ENCODE data around the gene CD68.

The CD68 gene

DNA sequence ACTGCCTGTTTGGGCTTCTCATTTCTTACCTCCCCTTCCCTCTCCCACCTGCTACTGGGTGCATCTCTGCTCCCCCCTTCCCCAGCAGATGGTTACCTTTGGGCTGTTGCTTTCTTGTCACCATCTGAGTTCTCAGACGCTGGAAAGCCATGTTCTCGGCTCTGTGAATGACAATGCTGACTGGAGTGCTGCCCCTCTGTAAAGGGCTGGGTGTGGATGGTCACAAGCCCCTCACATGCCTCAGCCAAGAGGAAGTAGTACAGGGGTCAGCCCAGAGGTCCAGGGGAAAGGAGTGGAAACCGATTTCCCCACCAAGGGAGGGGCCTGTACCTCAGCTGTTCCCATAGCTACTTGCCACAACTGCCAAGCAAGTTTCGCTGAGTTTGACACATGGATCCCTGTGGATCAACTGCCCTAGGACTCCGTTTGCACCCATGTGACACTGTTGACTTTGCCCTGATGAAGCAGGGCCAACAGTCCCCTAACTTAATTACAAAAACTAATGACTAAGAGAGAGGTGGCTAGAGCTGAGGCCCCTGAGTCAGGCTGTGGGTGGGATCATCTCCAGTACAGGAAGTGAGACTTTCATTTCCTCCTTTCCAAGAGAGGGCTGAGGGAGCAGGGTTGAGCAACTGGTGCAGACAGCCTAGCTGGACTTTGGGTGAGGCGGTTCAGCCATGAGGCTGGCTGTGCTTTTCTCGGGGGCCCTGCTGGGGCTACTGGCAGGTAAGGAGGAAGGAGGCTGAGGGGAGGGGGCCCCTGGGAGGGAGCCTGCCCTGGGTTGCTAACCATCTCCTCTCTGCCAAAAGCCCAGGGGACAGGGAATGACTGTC is at the start of gene CD68:
Gene CD68, plus strand, starts transcription at position 638 of the 833 bp plus-strand sequence. Its CDS starts 40 bp downstream, at position 678.
- DNase-seq, result peak; percentile 68 to 80
- peak; percentile 75 for TF ChIP-seq POLR2A (IDR thresholded peaks at IDR 0.05; ENCODE audit: low read length)
- no peak for TF ChIP-seq GATA1 (IDR thresholded peaks at IDR 0.05; ENCODE audit: low read depth, low read length)

- no peak for DNase-seq
- TF ChIP-seq GATA1 (IDR thresholded peaks at IDR 0.05; ENCODE audit: low read depth, low read length) (no peak), POLR2A (IDR thresholded peaks at IDR 0.05; ENCODE audit: low read length) (no peak)
Measured at GRCh38 chr17:7530023-7530900, 49.2 kb upstream of the CD68 start.

DNA sequence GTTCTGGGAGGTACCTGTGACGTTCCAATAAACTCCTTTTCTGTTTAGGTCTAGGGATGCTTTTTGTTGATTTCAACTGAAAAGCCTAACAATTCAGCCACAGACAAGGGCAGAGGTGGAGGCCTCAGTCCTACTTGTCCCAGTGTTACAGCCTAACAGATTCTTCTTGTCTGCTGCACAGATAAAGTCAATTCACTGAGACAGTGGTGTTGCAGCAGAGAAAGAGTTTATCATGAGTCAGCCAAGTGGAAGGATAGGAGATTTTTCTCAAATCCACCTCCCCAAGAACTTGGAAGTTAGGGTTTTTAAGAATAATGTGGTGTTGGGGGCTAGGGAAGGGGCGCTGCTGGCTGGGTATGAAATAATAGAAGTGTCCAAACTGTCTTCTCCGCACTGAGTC is 41.4 kb upstream of the CD68 start:
- DNase-seq, result no peak
- TF ChIP-seq GATA1 (IDR thresholded peaks at IDR 0.05; ENCODE audit: low read depth, low read length) (no peak), POLR2A (IDR thresholded peaks at IDR 0.05; ENCODE audit: low read length) (no peak)

DNA sequence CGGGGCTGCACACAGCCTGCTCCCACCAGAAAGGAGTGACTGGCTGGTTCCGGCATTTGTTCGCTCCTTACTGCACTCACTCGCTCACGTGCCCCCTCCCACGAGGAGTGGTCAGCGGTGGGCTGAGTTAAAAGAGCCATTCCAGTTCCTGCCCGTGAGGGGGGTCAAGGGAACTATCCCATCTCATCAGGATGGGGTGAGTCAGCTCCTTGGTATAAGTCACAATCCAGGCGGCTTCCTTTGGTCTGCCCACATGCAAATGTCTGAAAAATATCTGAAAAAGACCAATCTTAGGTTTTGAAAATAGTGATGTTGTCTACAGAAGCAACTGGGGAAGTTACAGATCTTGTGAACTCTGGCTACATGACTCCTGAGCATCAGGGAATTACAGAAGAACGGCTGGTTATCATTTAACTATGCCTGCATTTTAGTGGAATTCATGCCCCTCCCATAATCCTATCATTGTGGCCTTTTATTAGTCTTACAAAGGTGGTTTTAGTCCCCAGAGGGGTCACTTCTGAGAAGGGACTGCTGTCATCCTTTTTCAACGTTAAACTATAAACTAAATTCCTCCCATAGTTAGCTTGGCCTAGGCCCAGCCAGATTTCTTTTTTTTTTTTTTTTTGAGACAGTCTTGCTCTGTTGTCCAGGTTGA is 40.4 kb upstream of the CD68 start:
- TF ChIP-seq GATA1 (IDR thresholded peaks at IDR 0.05; ENCODE audit: low read depth, low read length) (no peak), POLR2A (IDR thresholded peaks at IDR 0.05; ENCODE audit: low read length) (no peak)
- no peak for DNase-seq

GRCh38 chr17:7541074-7541621 is 38.3 kb upstream of the CD68 start:
- DNase-seq, result no peak
- no peak for TF ChIP-seq POLR2A (IDR thresholded peaks at IDR 0.05; ENCODE audit: low read length)
- TF ChIP-seq GATA1 (IDR thresholded peaks at IDR 0.05; ENCODE audit: low read depth, low read length), result no peak

DNA sequence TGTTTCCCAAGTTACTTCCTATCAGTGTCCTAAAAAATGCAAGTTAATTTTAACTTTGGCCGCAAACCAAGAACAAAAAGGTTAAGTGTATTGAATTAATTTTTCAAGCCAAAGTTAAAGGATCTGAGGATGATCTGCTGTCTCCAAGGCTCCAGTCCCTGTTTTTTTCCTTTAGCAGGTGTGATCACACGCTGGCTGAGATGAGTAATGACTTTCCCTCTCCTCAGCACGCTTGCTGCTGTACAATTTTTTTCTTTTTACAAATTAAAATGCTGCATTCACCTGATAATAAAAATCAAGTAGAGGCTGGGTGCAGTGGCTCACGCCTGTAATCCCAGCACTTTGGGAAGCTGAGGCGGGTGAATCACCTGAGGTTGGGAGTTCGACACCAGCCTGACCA is 34.5 kb upstream of the CD68 start:
- TF ChIP-seq POLR2A (IDR thresholded peaks at IDR 0.05; ENCODE audit: low read length), result no peak
- no peak for TF ChIP-seq GATA1 (IDR thresholded peaks at IDR 0.05; ENCODE audit: low read depth, low read length)
- DNase-seq, result no peak

- TF ChIP-seq POLR2A (IDR thresholded peaks at IDR 0.05; ENCODE audit: low read length), result no peak
- TF ChIP-seq GATA1 (IDR thresholded peaks at IDR 0.05; ENCODE audit: low read depth, low read length), result no peak
- DNase-seq, result peak in 1 of 2 experiments; percentile 35
Measured at GRCh38 chr17:7548585-7549400, 30.6 kb upstream of the CD68 start, which contains the start of gene TNFSF12. Gene TNFSF12, plus strand, starts transcription at chr17:7549058. Its CDS starts 96 bp downstream, at chr17:7549154.

DNA sequence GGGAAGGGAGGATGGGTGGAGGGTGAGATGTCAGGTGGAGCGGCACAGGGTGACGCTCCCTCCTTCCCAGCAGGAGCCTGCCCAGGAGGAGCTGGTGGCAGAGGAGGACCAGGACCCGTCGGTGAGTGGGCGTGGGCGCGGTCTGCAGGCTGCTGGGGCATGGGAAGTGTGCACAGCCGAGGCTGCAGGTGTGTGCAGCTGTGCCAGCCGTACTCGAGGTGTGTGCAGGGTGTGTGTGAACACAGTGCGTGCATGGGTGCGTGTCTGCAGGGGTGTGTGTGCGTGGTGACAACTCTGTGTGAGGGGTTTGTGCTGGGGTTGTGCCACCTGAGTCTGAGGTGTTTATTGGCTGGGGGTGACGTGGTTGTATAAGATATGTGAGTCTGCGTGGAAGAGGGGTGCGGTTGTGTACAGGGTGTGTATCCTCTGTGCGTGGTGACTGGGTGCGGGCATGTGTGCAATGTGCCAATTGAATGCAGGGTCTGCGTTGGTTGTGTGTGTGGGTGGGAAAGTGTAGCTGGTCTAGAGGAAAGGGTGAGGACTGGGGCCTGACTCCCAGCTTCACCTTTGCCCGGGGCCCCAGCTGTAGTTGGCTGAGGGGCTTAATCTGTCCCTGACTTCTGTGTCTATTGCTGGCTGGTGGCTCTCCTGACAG is 29.9 kb upstream of the CD68 start:
- DNase-seq, result no peak
- no peak for TF ChIP-seq GATA1 (IDR thresholded peaks at IDR 0.05; ENCODE audit: low read depth, low read length)
- no peak for TF ChIP-seq POLR2A (IDR thresholded peaks at IDR 0.05; ENCODE audit: low read length)

- no peak for DNase-seq
- TF ChIP-seq GATA1 (IDR thresholded peaks at IDR 0.05; ENCODE audit: low read depth, low read length) (no peak), POLR2A (IDR thresholded peaks at IDR 0.05; ENCODE audit: low read length) (no peak)
Measured at GRCh38 chr17:7550344-7550743, 29.1 kb upstream of the CD68 start.

GRCh38 chr17:7551396-7551795 is 28.0 kb upstream of the CD68 start:
- no peak for TF ChIP-seq GATA1 (IDR thresholded peaks at IDR 0.05; ENCODE audit: low read depth, low read length)
- TF ChIP-seq POLR2A (IDR thresholded peaks at IDR 0.05; ENCODE audit: low read length), result no peak
- DNase-seq, result no peak

- no peak for DNase-seq
- no peak for TF ChIP-seq POLR2A (IDR thresholded peaks at IDR 0.05; ENCODE audit: low read length)
Measured at GRCh38 chr17:7552621-7553051, 26.8 kb upstream of the CD68 start.

- peak; percentile 40 to 86 for DNase-seq
- no peak for TF ChIP-seq POLR2A (IDR thresholded peaks at IDR 0.05; ENCODE audit: low read length)
- no peak for TF ChIP-seq GATA1 (IDR thresholded peaks at IDR 0.05; ENCODE audit: low read depth, low read length)
Measured at GRCh38 chr17:7553356-7553755, 26.1 kb upstream of the CD68 start.

Data from erythroblast (primary cell).